ENCODE data around the gene SLC18A3. TPM values are rescaled to one million over a fixed set of nuclear protein-coding genes. Genes with fewer than 3 reads are reported as not detected.

The SLC18A3 gene
- total and polyA plus RNA-seq, 2 experiments from 2014 or later, result 1.4 to 4.3 TPM

- Histone ChIP-seq H3K9me2 (replicated peaks; ENCODE audit: insufficient read depth) (no peaks in the 10 kb centered on the region), H3K27me3 (peaks cover 31% of the 10 kb centered on the region), H3K4me1 (ENCODE audit: insufficient read depth) (no peaks in the 10 kb centered on the region), H4K20me1 (ENCODE audit: insufficient read depth, poor library complexity, severe bottlenecking) (no peaks in the 10 kb centered on the region), H3K4me3 (no peak overlapping the region), H3K4me2 (no peak overlapping the region), H2AFZ (no peak overlapping the region), H3K9me3 (ENCODE audit: low read depth) (no peaks in the 10 kb centered on the region), H3K27ac (no peak overlapping the region), H3K36me3 (replicated peaks; ENCODE audit: insufficient read depth, low read depth) (no peaks in the 10 kb centered on the region), H3K79me2 (no peaks in the 10 kb centered on the region)
- TF ChIP-seq EZH2 (IDR thresholded peaks at IDR 0.05; ENCODE audit: borderline replicate concordance), result no peak
- TF ChIP-seq EZH2phosphoT487 (IDR thresholded peaks at IDR 0.05; ENCODE audit: low read depth, severe bottlenecking, unreplicated experiment), result no peak
- no peak for TF ChIP-seq CTCF (IDR thresholded peaks at IDR 0.05; ENCODE audit: poor library complexity)
- DNase-seq (ENCODE audit: low spot score), result no peak
- 77% methylated on average over 8 of the region's 8 CpGs for WGBS (ENCODE audit: low lambda C conversion rate, missing lambda C conversion rate)
Measured at GRCh38 chr10:49634069-49634660, 24.1 kb downstream of the SLC18A3 start.

- Histone ChIP-seq H3K36me3 (replicated peaks; ENCODE audit: insufficient read depth, low read depth) (no peaks in the 10 kb centered on the region), H4K20me1 (ENCODE audit: insufficient read depth, poor library complexity, severe bottlenecking) (no peaks in the 10 kb centered on the region), H3K79me2 (no peaks in the 10 kb centered on the region), H3K4me1 (ENCODE audit: insufficient read depth) (no peaks in the 10 kb centered on the region), H3K4me2 (no peak overlapping the region), H3K9me2 (replicated peaks; ENCODE audit: insufficient read depth) (no peaks in the 10 kb centered on the region), H3K4me3 (no peak overlapping the region), H3K27me3 (peaks cover 34% of the 10 kb centered on the region), H3K9me3 (ENCODE audit: low read depth) (no peaks in the 10 kb centered on the region), H2AFZ (no peak overlapping the region), H3K27ac (no peak overlapping the region)
- DNase-seq (ENCODE audit: low spot score), result no peak
- TF ChIP-seq EZH2phosphoT487 (IDR thresholded peaks at IDR 0.05; ENCODE audit: low read depth, severe bottlenecking, unreplicated experiment), result no peak
- WGBS (ENCODE audit: low lambda C conversion rate, missing lambda C conversion rate), result 96% methylated on average over 3 of the region's 3 CpGs
Measured at GRCh38 chr10:49642311-49642710, 32.2 kb downstream of the SLC18A3 start.

GRCh38 chr10:49643241-49644034 lies 33.3 kb downstream of the SLC18A3 start:
- TF ChIP-seq EZH2 (IDR thresholded peaks at IDR 0.05; ENCODE audit: borderline replicate concordance) (no peak), EZH2phosphoT487 (IDR thresholded peaks at IDR 0.05; ENCODE audit: low read depth, severe bottlenecking, unreplicated experiment) (no peak), CTCF (IDR thresholded peaks at IDR 0.05; ENCODE audit: poor library complexity) (no peak)
- WGBS (ENCODE audit: low lambda C conversion rate, missing lambda C conversion rate), result 87% methylated on average over 5 of the region's 5 CpGs
- peaks cover 23% of the 10 kb centered on the region for H3K27me3 ChIP-seq

GRCh38 chr10:49644035-49644646 lies 34.0 kb downstream of the SLC18A3 start:
- WGBS (ENCODE audit: low lambda C conversion rate, missing lambda C conversion rate), result 84% methylated on average over 7 of the region's 7 CpGs
- H3K36me3 ChIP-seq (replicated peaks; ENCODE audit: insufficient read depth, low read depth), result no peaks in the 10 kb centered on the region

More at GRCh38 chr10:49643241-49644034, 33.3 kb downstream of the SLC18A3 start:
- Histone ChIP-seq H3K79me2 (no peaks in the 10 kb centered on the region), H2AFZ (no peak overlapping the region), H3K4me1 (ENCODE audit: insufficient read depth) (no peaks in the 10 kb centered on the region), H3K9me2 (replicated peaks; ENCODE audit: insufficient read depth) (no peaks in the 10 kb centered on the region), H3K27ac (no peak overlapping the region), H3K36me3 (replicated peaks; ENCODE audit: insufficient read depth, low read depth) (no peaks in the 10 kb centered on the region), H3K4me2 (no peak overlapping the region), H3K4me3 (no peak overlapping the region), H3K9me3 (ENCODE audit: low read depth) (no peaks in the 10 kb centered on the region), H4K20me1 (ENCODE audit: insufficient read depth, poor library complexity, severe bottlenecking) (no peaks in the 10 kb centered on the region)
- DNase-seq (ENCODE audit: low spot score), result no peak

More at GRCh38 chr10:49644035-49644646, 34.0 kb downstream of the SLC18A3 start:
- Histone ChIP-seq H3K9me3 (ENCODE audit: low read depth) (no peaks in the 10 kb centered on the region), H3K27ac (no peak overlapping the region), H3K79me2 (no peaks in the 10 kb centered on the region), H3K4me1 (ENCODE audit: insufficient read depth) (no peaks in the 10 kb centered on the region), H3K27me3 (peaks cover 16% of the 10 kb centered on the region), H3K4me3 (no peak overlapping the region), H3K4me2 (no peak overlapping the region), H4K20me1 (ENCODE audit: insufficient read depth, poor library complexity, severe bottlenecking) (no peaks in the 10 kb centered on the region), H3K9me2 (replicated peaks; ENCODE audit: insufficient read depth) (no peaks in the 10 kb centered on the region), H2AFZ (no peak overlapping the region)
- TF ChIP-seq CTCF (IDR thresholded peaks at IDR 0.05; ENCODE audit: poor library complexity) (no peak), EZH2phosphoT487 (IDR thresholded peaks at IDR 0.05; ENCODE audit: low read depth, severe bottlenecking, unreplicated experiment) (no peak), EZH2 (IDR thresholded peaks at IDR 0.05; ENCODE audit: borderline replicate concordance) (no peak)
- no peak for DNase-seq (ENCODE audit: low spot score)
